Transverse colon (tissue), 4 donors: ENCODE measurements around the gene XKR8. TPM values are rescaled to one million over a fixed set of nuclear protein-coding genes. Genes with fewer than 3 reads are reported as not detected.

ENCODE experiments used
- DNase-seq: peaks from one replicate; pipeline ENCODE4 v3.0.0-alpha.2; 2019
- H3K27ac ChIP-seq, 4 donors: fragments of 200-600 bp; sonication (generic); 2 replicates each; pipeline ENCODE4 v1.5.1; 2016 to 2018; ENCODE audit warnings: inconsistent platforms in 4 of 4
- H3K27me3 ChIP-seq: fragments of 200-600 bp; sonication (generic); 2 replicates; pipeline ENCODE4 v1.5.1; 2017; ENCODE audit warnings: inconsistent platforms
- H3K36me3 ChIP-seq, 4 donors: fragments of 200-600 bp; sonication (generic); 2 replicates each; pipeline ENCODE4 v1.5.1; 2017 to 2019; ENCODE audit warnings: inconsistent platforms in 4 of 4
- H3K4me1 ChIP-seq, 4 donors: fragments of 200-600 bp; sonication (generic); 2 replicates each; pipeline ENCODE4 v1.5.1; 2017 to 2020; ENCODE audit warnings: inconsistent platforms in 4 of 4
- H3K4me3 ChIP-seq, 4 donors: fragments of 200-600 bp; sonication (generic); 1 replicate in 1 of 4; 2 replicates in 3 of 4; pipeline versions ENCODE4 v1.5.1 to v1.6.1; 2017 to 2019; ENCODE audit warnings: inconsistent platforms in 4 of 4
- H3K9me3 ChIP-seq, 2 donors: fragments of 200-600 bp; sonication (generic); 2 replicates each; pipeline ENCODE4 v1.5.1; 2017 to 2019; ENCODE audit warnings: inconsistent platforms in 2 of 2
- EP300 ChIP-seq: sonication (generic); formaldehyde crosslinking; IDR thresholded peaks from one replicate; pipeline ENCODE4 v1.6.1; 2017; ENCODE audit warnings: antibody characterized with exemption, low read depth
- POLR2A ChIP-seq: fragments of 450-650 bp; IDR thresholded peaks from one replicate; pipeline ENCODE4 v1.6.1; 2016; ENCODE audit warnings: antibody characterized with exemption, mild to moderate bottlenecking, moderate library complexity
- POLR2AphosphoS5 ChIP-seq, 3 donors: sonication (generic); formaldehyde crosslinking; IDR thresholded peaks; one replicate each; pipeline ENCODE4 v1.6.1; 2016; ENCODE audit warnings: antibody characterized with exemption in 3 of 3
- WGBS, 2 donors: methylation state at CpG; one replicate each; pipeline ENCODE4 v1.1.5; 2018; ENCODE audit warnings: low coverage in 1 of 2; 5-methylcytosine and 5-hydroxymethylcytosine counted together
- in situ Hi-C, 4 donors: fragments of 200-750 bp; cut with MboI; loops; one replicate each; pipeline versions ENCODE4 v1.15.0 to v1.15.1; 2017; ENCODE audit warnings: low sequenced_read_pairs in 3 of 4, low pct_ligation_motif_present in 1 of 4, low pct_unique_long_range_greater_than_20kb in 1 of 4
- intact Hi-C: fragments of 100-400 bp; cut with DNase I; formaldehyde crosslinking; loops from one replicate; pipeline ENCODE4 v1.15.1; 2023; ENCODE audit warnings: low total_unique reads
- total RNA-seq, 4 donors: library from RNA; depleted of rRNA; stranded (reverse); fragments of >200 nt; gene quantifications; one replicate each; pipeline ENCODE4 v1.1.0, GENCODE V29; 2016
- TF ChIP-seq, protein P1 (sequence below), 5 experiments: fragments of 200-600 bp in 3 of 5; fragments of 450-650 bp in 2 of 5; sonication (generic) in 3 of 5; IDR thresholded peaks; 1 replicate in 2 of 5; 2 replicates in 3 of 5; pipeline ENCODE4 v1.5.1; 2016 to 2017; ENCODE audit warnings: antibody characterized with exemption in 5 of 5, inconsistent platforms in 3 of 5, mild to moderate bottlenecking in 2 of 5, moderate library complexity in 1 of 5

XKR8 gene
- total RNA-seq, 4 donors from 2014 or later = 8.6 to 13.8 (median 10.4) TPM

GRCh38 chr1:27928216-27928954 is 31.4 kb upstream of the XKR8 start:
- Histone ChIP-seq H3K27me3 (no peaks in the 10 kb centered on the region), H3K9me3 (no peaks in the 10 kb centered on the region), H3K27ac (no peak overlapping the region), H3K4me3 (no peak overlapping the region), H3K4me1 (no peaks in the 10 kb centered on the region), H3K36me3 (no peaks in the 10 kb centered on the region)
- no peak for DNase-seq
- WGBS, 2 donors = 61 to 66% methylated on average over 3 to 5 of the region's 5 CpGs
- in situ Hi-C loops (no loop called here), intact Hi-C loops (no loop called here)
- TF ChIP-seq POLR2AphosphoS5 (IDR thresholded peaks at IDR 0.05) (no peak), POLR2A (no peak), EP300 (no peak)
- TF ChIP-seq, protein P1, sequence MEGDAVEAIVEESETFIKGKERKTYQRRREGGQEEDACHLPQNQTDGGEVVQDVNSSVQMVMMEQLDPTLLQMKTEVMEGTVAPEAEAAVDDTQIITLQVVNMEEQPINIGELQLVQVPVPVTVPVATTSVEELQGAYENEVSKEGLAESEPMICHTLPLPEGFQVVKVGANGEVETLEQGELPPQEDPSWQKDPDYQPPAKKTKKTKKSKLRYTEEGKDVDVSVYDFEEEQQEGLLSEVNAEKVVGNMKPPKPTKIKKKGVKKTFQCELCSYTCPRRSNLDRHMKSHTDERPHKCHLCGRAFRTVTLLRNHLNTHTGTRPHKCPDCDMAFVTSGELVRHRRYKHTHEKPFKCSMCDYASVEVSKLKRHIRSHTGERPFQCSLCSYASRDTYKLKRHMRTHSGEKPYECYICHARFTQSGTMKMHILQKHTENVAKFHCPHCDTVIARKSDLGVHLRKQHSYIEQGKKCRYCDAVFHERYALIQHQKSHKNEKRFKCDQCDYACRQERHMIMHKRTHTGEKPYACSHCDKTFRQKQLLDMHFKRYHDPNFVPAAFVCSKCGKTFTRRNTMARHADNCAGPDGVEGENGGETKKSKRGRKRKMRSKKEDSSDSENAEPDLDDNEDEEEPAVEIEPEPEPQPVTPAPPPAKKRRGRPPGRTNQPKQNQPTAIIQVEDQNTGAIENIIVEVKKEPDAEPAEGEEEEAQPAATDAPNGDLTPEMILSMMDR (IDR thresholded peaks at IDR 0.05) = no peak

GRCh38 chr1:27931184-27931583 is 28.6 kb upstream of the XKR8 start:
- Histone ChIP-seq H3K4me3 (no peak overlapping the region), H3K4me1 (peaks cover 0 to 8% (median 2%) of the 10 kb centered on the region in 4 donors), H3K36me3 (no peaks in the 10 kb centered on the region), H3K27me3 (peaks cover 12% of the 10 kb centered on the region), H3K27ac (no peak overlapping the region), H3K9me3 (no peaks in the 10 kb centered on the region)
- 88% methylated on average over 6 of the region's 6 CpGs; no CpG with 5 or more reads in 1 of the 2 donors for WGBS, 2 donors
- intact Hi-C loops = no loop called here
- no peak for DNase-seq
- in situ Hi-C loops = no loop called here
- TF ChIP-seq EP300 (no peak), POLR2AphosphoS5 (IDR thresholded peaks at IDR 0.05) (no peak), POLR2A (no peak)
- TF ChIP-seq, protein P1 (IDR thresholded peaks at IDR 0.05) = no peak

GRCh38 chr1:27931759-27932158 is 28.0 kb upstream of the XKR8 start:
- in situ Hi-C loops (no loop called here), intact Hi-C loops (no loop called here)
- Histone ChIP-seq H3K4me1 (peaks cover 0 to 10% (median 2%) of the 10 kb centered on the region in 4 donors), H3K9me3 (no peaks in the 10 kb centered on the region), H3K27me3 (peaks cover 12% of the 10 kb centered on the region), H3K36me3 (no peaks in the 10 kb centered on the region), H3K27ac (no peak overlapping the region), H3K4me3 (no peak overlapping the region)
- TF ChIP-seq EP300 (no peak), POLR2AphosphoS5 (IDR thresholded peaks at IDR 0.05) (no peak), POLR2A (no peak)
- TF ChIP-seq, protein P1 (IDR thresholded peaks at IDR 0.05) = no peak
- WGBS, 2 donors = 72% methylated on average over 4 of the region's 4 CpGs; no CpG with 5 or more reads in 1 of the 2 donors
- DNase-seq = no peak

DNA sequence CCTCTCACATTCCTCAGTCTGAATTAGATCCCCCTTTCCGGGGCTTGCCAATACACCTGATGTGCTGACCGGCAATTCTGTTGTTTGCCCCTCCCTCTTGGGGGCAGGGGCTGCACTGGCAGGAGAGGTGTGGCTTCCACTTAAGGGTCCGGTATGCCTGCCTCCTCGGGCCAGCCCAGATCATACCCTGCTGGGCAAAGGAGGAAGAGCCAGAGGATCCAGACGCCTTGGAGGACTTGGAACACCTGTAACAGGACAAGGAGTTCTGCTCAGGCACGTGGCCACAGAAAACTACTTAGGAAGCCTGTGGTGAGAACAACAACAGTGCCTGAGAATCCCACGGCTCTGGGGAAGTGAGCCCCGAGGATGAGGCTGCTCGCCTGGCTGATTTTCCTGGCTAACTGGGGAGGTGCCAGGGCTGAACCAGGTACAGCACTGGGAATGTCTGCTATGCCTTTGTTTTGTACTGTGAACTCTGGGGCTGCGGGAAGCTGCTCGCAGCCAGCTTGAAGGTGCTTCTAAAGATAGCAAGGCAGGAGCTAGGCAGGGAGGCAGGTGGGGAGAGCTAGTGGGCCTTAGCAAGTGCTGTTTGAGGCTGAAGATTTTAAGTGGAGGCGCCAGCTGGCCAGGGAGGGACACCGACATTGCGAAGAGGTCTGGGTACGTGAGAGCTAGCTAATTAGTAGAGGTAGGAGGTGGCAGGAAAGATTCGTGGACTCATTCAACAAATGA is 24.8 kb upstream of the XKR8 start, which contains the start of gene SMPDL3B:
Gene SMPDL3B, plus strand, starts transcription at position 183 of the 732 bp plus-strand sequence. Its CDS starts 184 bp downstream, at position 367.
- in situ Hi-C loops = no loop called here
- Histone ChIP-seq H3K27me3 (peaks cover 12% of the 10 kb centered on the region), H3K27ac (peak within 1 kb of the TSS; percentile 56 to 78 (median 68))

More for the DNA sequence above, 24.8 kb upstream of the XKR8 start, which contains the start of gene SMPDL3B:
- Histone ChIP-seq H3K9me3 (no peaks in the 10 kb centered on the region), H3K4me3 (peak within 1 kb of the TSS in 3 of 4 donors; percentile 27 to 51 (median 30)), H3K4me1 (peaks cover 0 to 18% (median 2%) of the 10 kb centered on the region in 4 donors), H3K36me3 (no peaks in the 10 kb centered on the region)
- 0 to 8% methylated on average over 2 to 16 of the region's 16 CpGs for WGBS, 2 donors
- TF ChIP-seq POLR2AphosphoS5 (IDR thresholded peaks at IDR 0.05) = peak; percentile 41 to 83 (median 71)
- TF ChIP-seq, protein P1 (IDR thresholded peaks at IDR 0.05) = peak in 4 of 5 experiments; percentile 18 to 58 (median 30)
- peak; percentile 74 for TF ChIP-seq POLR2A
- TF ChIP-seq EP300 = no peak
- intact Hi-C loops = no loop called here
- DNase-seq = peak; percentile 85
